Measurements from ENCODE around the gene MAGIX. TPM values are rescaled to one million over a fixed set of nuclear protein-coding genes. Genes with fewer than 3 reads are reported as not detected.
A peak's percentile ranks its signal among the peaks of the same experiment; 100 is the strongest.

Gene MAGIX
- polyA plus RNA-seq, 1 of the 3 experiments (the other 2 are of a cell fraction) = 1.1 TPM

DNA sequence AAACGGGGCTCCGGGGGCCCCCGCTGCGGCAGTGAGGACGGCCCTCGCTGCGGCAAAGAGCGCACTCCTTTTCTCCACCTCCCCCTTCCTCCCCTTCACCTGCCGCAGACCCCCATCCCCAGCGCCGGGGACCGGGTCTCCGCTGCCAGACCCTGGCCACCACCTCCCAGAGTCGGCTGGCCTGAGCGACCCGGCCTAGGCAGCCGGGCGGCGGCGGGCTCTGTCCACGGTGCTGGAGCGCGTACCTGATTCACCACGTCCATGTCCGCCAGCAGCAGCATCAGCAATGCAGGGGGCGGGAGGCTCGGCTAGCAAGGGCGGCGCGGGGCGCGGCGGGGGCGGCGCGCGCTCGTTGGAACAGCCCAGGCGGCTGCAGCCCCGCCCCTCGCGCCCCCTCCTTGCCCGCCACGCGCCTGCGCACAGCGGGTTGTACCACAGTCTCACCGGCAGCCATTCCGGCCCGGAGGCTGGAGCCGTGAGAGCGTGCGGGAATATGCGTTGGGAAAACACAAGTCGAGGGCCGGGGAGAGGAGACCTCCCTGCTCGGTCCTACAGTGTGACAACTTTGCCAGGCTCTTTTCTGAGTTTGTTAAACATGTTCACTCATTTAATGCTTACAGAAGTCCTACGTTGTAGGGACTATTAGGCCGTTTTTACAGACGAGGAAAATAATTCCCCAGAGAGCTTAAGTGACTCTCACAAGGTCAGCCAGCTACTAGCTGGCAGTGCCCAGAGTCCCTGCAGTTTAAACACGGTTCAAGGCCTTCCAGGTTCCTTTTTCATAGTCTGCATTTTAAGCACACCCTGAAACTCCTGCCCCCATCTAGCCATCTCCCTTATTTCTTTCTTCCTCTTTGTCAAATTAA, 37.6 kb downstream of the MAGIX start, which contains the start of gene SYP (continued):
- TF ChIP-seq POLR2AphosphoS5 (IDR thresholded peaks at IDR 0.05; ENCODE audit: low read depth, low read length) (peak; percentile 89), EZH2phosphoT487 (IDR thresholded peaks at IDR 0.05; ENCODE audit: borderline replicate concordance, low read depth) (no peak), MEF2A (IDR thresholded peaks at IDR 0.05; ENCODE audit: borderline replicate concordance, low read depth) (no peak), RFX5 (IDR thresholded peaks at IDR 0.05; ENCODE audit: low read length) (no peak), SIN3A (IDR thresholded peaks at IDR 0.05; ENCODE audit: borderline replicate concordance, low read depth, low read length) (no peak; the same call in 1 of the 2 replicates), RXRA (IDR thresholded peaks at IDR 0.05; ENCODE audit: borderline replicate concordance, low read depth) (no peak), TCF12 (IDR thresholded peaks at IDR 0.05) (no peak), EP300 (IDR thresholded peaks at IDR 0.05; ENCODE audit: borderline replicate concordance in 1 of 2, low read depth in 1 of 2, low read length in 1 of 2) (peak; percentile 89 to 96; a peak in 3 of 4 replicates), GATA2 (CRISPR knock-in tag; IDR thresholded peaks at IDR 0.05) (no peak), FOSL2 (IDR thresholded peaks at IDR 0.05; ENCODE audit: borderline replicate concordance, low read depth) (no peak)
- TF ChIP-seq, protein P1, sequence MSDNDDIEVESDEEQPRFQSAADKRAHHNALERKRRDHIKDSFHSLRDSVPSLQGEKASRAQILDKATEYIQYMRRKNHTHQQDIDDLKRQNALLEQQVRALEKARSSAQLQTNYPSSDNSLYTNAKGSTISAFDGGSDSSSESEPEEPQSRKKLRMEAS (IDR thresholded peaks at IDR 0.05; ENCODE audit: low read depth) = peak; percentile 66
- TF ChIP-seq, protein P2, sequence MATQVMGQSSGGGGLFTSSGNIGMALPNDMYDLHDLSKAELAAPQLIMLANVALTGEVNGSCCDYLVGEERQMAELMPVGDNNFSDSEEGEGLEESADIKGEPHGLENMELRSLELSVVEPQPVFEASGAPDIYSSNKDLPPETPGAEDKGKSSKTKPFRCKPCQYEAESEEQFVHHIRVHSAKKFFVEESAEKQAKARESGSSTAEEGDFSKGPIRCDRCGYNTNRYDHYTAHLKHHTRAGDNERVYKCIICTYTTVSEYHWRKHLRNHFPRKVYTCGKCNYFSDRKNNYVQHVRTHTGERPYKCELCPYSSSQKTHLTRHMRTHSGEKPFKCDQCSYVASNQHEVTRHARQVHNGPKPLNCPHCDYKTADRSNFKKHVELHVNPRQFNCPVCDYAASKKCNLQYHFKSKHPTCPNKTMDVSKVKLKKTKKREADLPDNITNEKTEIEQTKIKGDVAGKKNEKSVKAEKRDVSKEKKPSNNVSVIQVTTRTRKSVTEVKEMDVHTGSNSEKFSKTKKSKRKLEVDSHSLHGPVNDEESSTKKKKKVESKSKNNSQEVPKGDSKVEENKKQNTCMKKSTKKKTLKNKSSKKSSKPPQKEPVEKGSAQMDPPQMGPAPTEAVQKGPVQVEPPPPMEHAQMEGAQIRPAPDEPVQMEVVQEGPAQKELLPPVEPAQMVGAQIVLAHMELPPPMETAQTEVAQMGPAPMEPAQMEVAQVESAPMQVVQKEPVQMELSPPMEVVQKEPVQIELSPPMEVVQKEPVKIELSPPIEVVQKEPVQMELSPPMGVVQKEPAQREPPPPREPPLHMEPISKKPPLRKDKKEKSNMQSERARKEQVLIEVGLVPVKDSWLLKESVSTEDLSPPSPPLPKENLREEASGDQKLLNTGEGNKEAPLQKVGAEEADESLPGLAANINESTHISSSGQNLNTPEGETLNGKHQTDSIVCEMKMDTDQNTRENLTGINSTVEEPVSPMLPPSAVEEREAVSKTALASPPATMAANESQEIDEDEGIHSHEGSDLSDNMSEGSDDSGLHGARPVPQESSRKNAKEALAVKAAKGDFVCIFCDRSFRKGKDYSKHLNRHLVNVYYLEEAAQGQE (IDR thresholded peaks at IDR 0.05; ENCODE audit: low read depth, low read length) = peak; percentile 99
- TF ChIP-seq, protein P3, sequence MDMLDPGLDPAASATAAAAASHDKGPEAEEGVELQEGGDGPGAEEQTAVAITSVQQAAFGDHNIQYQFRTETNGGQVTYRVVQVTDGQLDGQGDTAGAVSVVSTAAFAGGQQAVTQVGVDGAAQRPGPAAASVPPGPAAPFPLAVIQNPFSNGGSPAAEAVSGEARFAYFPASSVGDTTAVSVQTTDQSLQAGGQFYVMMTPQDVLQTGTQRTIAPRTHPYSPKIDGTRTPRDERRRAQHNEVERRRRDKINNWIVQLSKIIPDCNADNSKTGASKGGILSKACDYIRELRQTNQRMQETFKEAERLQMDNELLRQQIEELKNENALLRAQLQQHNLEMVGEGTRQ (IDR thresholded peaks at IDR 0.05; ENCODE audit: borderline replicate concordance, low read depth, low read length) = no peak

DNA sequence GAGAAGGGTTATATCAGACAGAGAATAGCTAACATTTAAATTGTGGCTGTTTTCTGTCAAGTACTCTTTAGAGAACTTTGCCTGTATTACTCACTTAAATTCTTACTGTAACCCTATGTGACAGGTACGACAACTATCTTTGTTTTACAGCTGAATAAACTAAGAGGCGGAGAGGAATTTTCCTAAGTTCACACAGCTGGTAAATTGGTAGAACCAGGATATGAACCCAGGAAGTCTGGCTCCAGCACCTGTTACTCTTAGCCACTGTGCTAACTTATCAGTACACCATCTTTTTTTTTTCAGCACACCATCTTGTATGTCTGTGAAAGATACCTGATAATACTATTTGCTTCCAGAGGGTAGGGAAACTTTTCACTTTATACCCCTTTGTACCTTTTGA, 39.5 kb downstream of the MAGIX start:
- ChIA-PET CTCF (interaction anchor here (0.7 to 1.0 kb wide), 2 partner anchors 39 to 79 kb away, joined by 3 read pairs; no protein-coding TSS in a partner anchor), POLR2A (no interaction called here)
- no peak for DNase-seq
- Histone ChIP-seq H3K4me2 (no peak overlapping the region), H4K20me1 (ENCODE audit: insufficient read depth) (no peaks in the 10 kb centered on the region), H3K4me1 (ENCODE audit: control insufficient read depth in 1 of 2, insufficient read depth in 2 of 2, low read depth in 1 of 2, low read length in 1 of 2) (no peaks in the 10 kb centered on the region; a peak in 1 of 4 replicates), H3K27ac (ENCODE audit: low read depth in 2 of 2, low read length in 1 of 2) (no peak overlapping the region), H3K4me3 (ENCODE audit: low read depth in 2 of 2, low read length in 1 of 2) (no peak overlapping the region), H3K27me3 (ENCODE audit: insufficient read depth) (peaks cover 16% of the 10 kb centered on the region), H3F3A (replicated peaks; ENCODE audit: insufficient read depth) (no peaks in the 10 kb centered on the region), H3K79me2 (ENCODE audit: insufficient read depth) (no peaks in the 10 kb centered on the region), H3K9me3 (no peaks in the 10 kb centered on the region), H3K9ac (no peak overlapping the region), H3K36me3 (replicated peaks in 1 of 2; ENCODE audit: control insufficient read depth in 1 of 2, insufficient read depth in 2 of 2, low read length in 1 of 2) (no peaks in the 10 kb centered on the region), H2AFZ (ENCODE audit: low read depth) (no peak overlapping the region), H3K9me2 (no peaks in the 10 kb centered on the region)
- 6% methylated on average over 2 of the region's 2 CpGs for WGBS (ENCODE audit: low lambda C conversion rate)
- no peak for TF ChIP-seq MXI1 (IDR thresholded peaks at IDR 0.05; ENCODE audit: low read depth, low read length)
- TF ChIP-seq TAF1 (IDR thresholded peaks at IDR 0.05; ENCODE audit: borderline replicate concordance, low read depth, low read length) = no peak
- no peak for TF ChIP-seq SMC3 (IDR thresholded peaks at IDR 0.05; ENCODE audit: low read depth, low read length)
- TF ChIP-seq, protein P4, sequence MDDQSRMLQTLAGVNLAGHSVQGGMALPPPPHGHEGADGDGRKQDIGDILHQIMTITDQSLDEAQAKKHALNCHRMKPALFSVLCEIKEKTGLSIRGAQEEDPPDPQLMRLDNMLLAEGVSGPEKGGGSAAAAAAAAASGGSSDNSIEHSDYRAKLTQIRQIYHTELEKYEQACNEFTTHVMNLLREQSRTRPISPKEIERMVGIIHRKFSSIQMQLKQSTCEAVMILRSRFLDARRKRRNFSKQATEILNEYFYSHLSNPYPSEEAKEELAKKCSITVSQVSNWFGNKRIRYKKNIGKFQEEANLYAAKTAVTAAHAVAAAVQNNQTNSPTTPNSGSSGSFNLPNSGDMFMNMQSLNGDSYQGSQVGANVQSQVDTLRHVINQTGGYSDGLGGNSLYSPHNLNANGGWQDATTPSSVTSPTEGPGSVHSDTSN (IDR thresholded peaks at IDR 0.05) = no peak
- no peak for TF ChIP-seq RFX5 (IDR thresholded peaks at IDR 0.05; ENCODE audit: low read length)
- no peak for TF ChIP-seq NFIC (IDR thresholded peaks at IDR 0.05; ENCODE audit: borderline replicate concordance)
- TF ChIP-seq, protein P5, sequence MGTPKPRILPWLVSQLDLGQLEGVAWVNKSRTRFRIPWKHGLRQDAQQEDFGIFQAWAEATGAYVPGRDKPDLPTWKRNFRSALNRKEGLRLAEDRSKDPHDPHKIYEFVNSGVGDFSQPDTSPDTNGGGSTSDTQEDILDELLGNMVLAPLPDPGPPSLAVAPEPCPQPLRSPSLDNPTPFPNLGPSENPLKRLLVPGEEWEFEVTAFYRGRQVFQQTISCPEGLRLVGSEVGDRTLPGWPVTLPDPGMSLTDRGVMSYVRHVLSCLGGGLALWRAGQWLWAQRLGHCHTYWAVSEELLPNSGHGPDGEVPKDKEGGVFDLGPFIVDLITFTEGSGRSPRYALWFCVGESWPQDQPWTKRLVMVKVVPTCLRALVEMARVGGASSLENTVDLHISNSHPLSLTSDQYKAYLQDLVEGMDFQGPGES (IDR thresholded peaks at IDR 0.05; ENCODE audit: low read depth, low read length) = no peak
- TF ChIP-seq, protein P3 (IDR thresholded peaks at IDR 0.05; ENCODE audit: borderline replicate concordance, low read depth, low read length) = no peak
- TF ChIP-seq JUND (IDR thresholded peaks at IDR 0.05) = no peak
- no peak for TF ChIP-seq RAD21 (IDR thresholded peaks at IDR 0.05; ENCODE audit: low read length)
- TF ChIP-seq CHD2 (IDR thresholded peaks at IDR 0.05; ENCODE audit: low read length, partially characterized antibody) = no peak

Data from SK-N-SH (cell line).